Mucosa of rectum (tissue), 2 donors: ENCODE results near the gene CCDC200.
"Not testable (repeated sequence)": the region's sequence is repeated elsewhere in the genome, so short reads cannot be mapped to it uniquely, and the experiment has no call there.

Experiments used
- H3K27ac ChIP-seq, 2 donors: one replicate each; pipeline ENCODE4 v1.7.0; 2013; ENCODE audit warnings: inconsistent platforms in 2 of 2, low read depth in 2 of 2, low read length in 2 of 2
- H3K27me3 ChIP-seq, 2 donors: one replicate each; pipeline ENCODE4 v1.7.0; 2013; ENCODE audit warnings: low read length in 2 of 2; ENCODE audit not compliant: control insufficient read depth in 2 of 2, insufficient read depth in 2 of 2
- H3K36me3 ChIP-seq, 2 donors: one replicate each; pipeline ENCODE4 v1.7.0; 2013; ENCODE audit warnings: low read length in 2 of 2; ENCODE audit not compliant: control insufficient read depth in 2 of 2, insufficient read depth in 2 of 2
- H3K4me1 ChIP-seq, 2 donors: one replicate each; pipeline ENCODE4 v1.7.0; 2013; ENCODE audit warnings: low read length in 2 of 2, mild to moderate bottlenecking in 1 of 2; ENCODE audit not compliant: control insufficient read depth in 2 of 2, insufficient read depth in 2 of 2
- H3K4me3 ChIP-seq, 2 donors: one replicate each; pipeline ENCODE4 v1.7.0; 2013; ENCODE audit warnings: low read length in 2 of 2
- H3K9ac ChIP-seq, 2 donors: one replicate each; pipeline ENCODE4 v1.7.0; 2013; ENCODE audit warnings: low read length in 2 of 2, low read depth in 1 of 2, mild to moderate bottlenecking in 1 of 2
- H3K9me3 ChIP-seq, 2 donors: one replicate each; pipeline ENCODE4 v1.7.0; 2013; ENCODE audit warnings: low read length in 2 of 2; ENCODE audit not compliant: control insufficient read depth in 2 of 2
- donor health status: healthy.
- donor health status: Normal muscosa, but diverticular disease.

CCDC200 gene

DNA sequence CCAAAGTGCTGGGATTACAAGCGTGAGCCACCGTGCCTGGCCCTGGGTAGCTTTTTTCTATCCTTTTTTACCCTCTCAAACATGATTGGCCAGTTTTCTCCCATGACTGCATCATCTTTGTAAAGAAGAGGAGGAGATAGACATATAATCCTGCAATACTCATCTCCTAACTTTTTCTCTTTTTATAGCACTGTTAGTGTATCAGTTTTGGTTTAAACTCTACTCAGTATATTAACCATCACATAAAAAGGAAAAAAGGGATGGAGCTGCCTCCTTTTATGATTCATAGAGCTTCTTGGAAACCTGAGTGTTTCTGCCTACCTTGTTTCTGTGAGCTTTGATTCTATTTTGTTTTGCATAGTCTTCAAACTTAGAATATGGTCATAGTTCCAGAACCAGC, 28.8 kb downstream of the CCDC200 start:
- H3K36me3 ChIP-seq, result peaks cover 61 to 77% of the 10 kb centered on the region in 2 donors
- H3K9me3 ChIP-seq, result no peaks in the 10 kb centered on the region
- H3K27me3 ChIP-seq, result no peaks in the 10 kb centered on the region
- H3K27ac ChIP-seq, result no peak overlapping the region
- H3K9ac ChIP-seq, result no peak overlapping the region
- H3K4me3 ChIP-seq, result no peak overlapping the region
- no peaks in the 10 kb centered on the region for H3K4me1 ChIP-seq

DNA sequence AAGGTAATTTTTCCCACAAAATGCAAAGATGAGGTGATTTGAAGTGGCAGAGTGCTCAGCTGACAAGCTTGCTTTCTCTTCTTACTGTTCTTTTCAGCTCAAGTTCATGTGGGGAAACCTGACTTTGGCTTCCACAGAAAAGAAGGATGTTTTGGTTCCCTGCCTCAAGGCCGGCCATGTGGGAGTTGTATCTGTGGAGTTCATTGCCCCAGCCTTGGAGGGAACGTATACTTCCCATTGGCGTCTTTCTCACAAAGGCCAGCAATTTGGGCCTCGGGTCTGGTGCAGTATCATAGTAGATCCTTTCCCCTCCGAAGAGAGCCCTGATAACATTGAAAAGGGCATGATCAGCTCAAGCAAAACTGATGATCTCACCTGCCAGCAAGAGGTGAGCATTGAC, 35.2 kb downstream of the CCDC200 start:
- no peak overlapping the region for H3K9ac ChIP-seq
- H3K4me1 ChIP-seq, result no peaks in the 10 kb centered on the region
- no peak overlapping the region for H3K4me3 ChIP-seq
- no peaks in the 10 kb centered on the region for H3K27me3 ChIP-seq
- H3K9me3 ChIP-seq, result no peaks in the 10 kb centered on the region
- peaks cover 74 to 80% of the 10 kb centered on the region in 2 donors for H3K36me3 ChIP-seq
- H3K27ac ChIP-seq, result no peak overlapping the region

DNA sequence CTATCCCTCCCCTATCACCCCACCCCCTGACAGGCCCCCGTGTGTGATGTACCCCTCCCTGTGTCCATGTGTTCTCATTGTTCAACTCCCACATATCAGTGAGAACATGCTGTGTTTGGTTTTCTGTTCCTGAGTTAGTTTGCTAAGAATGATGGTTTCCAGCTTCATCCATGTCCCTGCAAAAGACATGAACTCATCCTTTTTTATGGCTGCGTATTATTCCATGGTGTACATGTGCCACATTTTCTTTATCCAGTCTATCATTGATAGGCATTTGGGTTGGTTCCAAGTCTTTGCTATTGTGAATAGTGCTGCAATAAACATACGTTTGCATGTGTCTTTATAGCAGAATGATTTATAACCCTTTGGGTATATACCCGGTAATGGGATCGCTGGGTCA, 41.8 kb downstream of the CCDC200 start:
- not testable (repeated sequence) for H3K4me3 ChIP-seq, H3K4me1 ChIP-seq, H3K27ac ChIP-seq, H3K9me3 ChIP-seq, H3K27me3 ChIP-seq, H3K9ac ChIP-seq
- peaks cover 41 to 52% of the 10 kb centered on the region in 2 donors for H3K36me3 ChIP-seq

DNA sequence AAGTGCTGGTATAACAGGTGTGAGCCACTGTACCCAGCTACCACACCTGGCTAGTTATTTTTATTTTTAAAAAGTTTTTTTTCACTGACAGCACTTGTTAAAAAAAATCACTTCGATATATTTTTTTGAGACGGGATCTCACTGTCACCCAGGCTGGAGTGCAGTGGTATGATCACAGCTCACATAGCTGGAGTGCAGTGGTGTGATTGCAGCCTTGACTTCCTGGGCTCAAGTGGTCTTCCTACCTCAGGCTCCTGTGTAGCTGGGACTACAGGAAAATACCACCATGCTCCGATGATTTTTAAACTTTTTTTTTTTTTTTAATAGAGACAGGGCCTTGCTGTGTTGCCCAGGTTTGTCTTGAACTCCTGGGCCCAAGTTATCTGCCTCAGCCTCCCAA, 44.5 kb downstream of the CCDC200 start:
- no peaks in the 10 kb centered on the region for H3K27me3 ChIP-seq
- H3K27ac ChIP-seq, result no peak overlapping the region
- H3K9me3 ChIP-seq, result no peaks in the 10 kb centered on the region
- H3K4me1 ChIP-seq, result no peaks in the 10 kb centered on the region
- no peak overlapping the region for H3K4me3 ChIP-seq
- peaks cover 35 to 47% of the 10 kb centered on the region in 2 donors for H3K36me3 ChIP-seq
- H3K9ac ChIP-seq, result no peak overlapping the region

DNA sequence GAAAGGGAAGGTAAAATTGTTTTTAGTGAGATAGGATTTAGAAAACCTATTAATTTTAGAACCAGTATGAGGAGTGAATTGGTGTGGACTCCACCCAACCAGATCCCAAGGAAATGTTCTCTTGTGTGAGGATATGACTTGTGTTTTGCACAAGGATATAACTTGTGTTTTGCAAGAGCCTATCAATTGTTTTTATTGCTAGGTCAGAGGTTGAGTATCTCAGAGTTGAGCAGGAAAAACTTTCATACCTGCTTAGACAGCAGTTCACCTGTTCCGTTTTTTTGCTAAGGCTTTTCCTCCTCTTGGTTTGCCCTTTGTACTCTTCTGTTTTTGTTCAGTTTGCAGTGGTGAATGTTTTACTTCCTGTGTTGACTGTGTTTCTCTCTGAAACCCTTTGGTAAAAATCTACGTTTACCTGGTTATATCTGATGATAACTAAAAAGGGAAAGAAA, 52.3 kb downstream of the CCDC200 start:
- Histone ChIP-seq H3K9ac (peak overlapping the region; percentile 58 to 63), H3K4me3 (peak overlapping the region; percentile 26 to 37), H3K27me3 (no peaks in the 10 kb centered on the region), H3K36me3 (peaks cover 27 to 38% of the 10 kb centered on the region in 2 donors), H3K9me3 (no peaks in the 10 kb centered on the region), H3K27ac (peak overlapping the region; percentile 80 to 92), H3K4me1 (peaks cover 26 to 47% of the 10 kb centered on the region in 2 donors)

DNA sequence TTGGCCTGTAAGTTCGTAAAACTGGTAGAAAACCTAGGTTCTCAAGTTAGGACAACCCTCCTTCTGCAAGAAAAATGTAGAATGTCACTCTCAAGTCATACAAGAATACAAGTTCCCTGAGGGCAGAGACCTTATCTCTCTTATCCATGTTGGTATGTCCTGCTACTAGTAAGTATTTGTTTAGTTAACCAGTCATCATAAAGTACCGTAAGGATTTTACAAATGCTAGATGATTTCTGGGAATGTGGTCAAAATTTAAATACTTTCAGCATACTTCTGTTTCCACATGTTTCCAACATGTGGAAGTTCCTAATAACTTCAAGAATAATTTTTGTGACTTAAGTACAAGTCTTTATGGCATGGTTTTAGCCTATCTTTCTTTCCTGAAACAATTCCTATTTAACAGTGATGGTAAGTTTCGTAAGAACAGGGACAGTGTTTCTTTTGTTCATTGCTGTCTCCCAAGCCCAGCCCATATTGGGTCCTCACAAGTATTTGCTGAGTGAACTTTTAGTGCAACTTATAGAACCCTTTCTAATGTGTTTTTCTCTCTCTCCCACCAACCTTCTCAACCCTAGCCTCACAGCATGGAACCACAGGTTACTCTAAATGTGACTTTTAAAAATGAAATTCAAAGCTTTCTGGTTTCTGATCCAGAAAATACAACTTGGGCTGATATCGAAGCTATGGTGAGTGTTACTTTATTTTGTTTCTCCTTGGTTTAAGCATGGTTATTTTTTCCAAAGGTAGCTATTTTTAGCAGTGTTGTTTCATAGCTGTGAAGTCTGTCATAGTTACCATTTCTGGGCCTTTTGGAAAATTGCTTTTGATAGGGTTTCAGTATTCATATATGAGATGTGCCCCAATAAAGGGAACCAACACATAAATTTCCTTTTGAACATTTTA, 53.0 kb downstream of the CCDC200 start:
- Histone ChIP-seq H3K9ac (peak overlapping the region; percentile 34 to 58), H3K4me3 (peak overlapping the region; percentile 26 to 37), H3K4me1 (peaks cover 26 to 47% of the 10 kb centered on the region in 2 donors), H3K27ac (peak overlapping the region; percentile 80 to 92), H3K36me3 (peaks cover 22 to 33% of the 10 kb centered on the region in 2 donors), H3K9me3 (no peaks in the 10 kb centered on the region), H3K27me3 (no peaks in the 10 kb centered on the region)

DNA sequence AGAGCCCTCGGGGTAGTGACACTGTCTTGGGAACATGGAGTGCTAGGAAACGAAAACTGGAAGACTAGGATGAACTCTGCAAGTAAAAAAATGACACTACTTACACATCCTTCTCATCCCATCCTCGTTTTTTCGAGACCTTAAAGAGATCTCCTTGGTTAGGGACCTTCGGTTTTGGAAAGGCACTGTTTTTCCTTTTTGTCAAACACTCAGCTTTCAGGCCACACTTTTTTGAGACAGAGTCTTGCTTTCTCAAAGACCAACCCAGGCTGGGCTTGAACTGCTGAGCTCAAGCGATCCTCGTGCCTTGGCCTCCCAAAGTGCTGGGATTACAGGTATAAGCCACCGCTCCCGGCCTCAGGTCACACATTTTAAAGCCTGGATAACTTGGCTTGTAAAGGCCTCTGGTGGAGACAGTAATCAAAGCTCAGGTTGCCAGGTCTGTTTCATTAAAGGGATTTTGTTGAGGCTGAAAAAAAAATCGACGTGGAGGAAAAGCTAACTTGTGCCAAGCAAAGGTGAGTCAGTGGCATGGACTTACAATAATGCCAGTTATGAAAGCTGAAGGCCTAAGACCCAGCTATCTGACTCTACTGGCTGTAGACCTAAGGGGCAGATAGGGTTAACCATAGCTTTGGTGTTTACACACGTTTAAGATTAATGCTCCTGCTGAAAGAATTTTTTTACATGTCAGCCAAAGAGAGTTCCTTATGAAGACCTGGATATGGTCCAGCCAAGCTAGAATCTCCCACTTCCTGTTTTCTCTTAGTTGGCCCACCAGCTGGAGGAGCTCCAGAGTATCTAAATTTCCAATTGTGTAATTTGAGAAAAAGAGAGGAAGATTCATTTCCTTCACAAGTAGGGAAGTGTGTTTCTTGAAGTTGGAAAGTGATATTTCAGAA, 56.6 kb downstream of the CCDC200 start:
- peak overlapping the region; percentile 87 to 93 for H3K4me3 ChIP-seq
- H3K27ac ChIP-seq, result peak overlapping the region; percentile 97 to 98
- peaks cover 33 to 54% of the 10 kb centered on the region in 2 donors for H3K4me1 ChIP-seq
- H3K9ac ChIP-seq, result peak overlapping the region; percentile 98 to 99
- no peaks in the 10 kb centered on the region for H3K27me3 ChIP-seq
- H3K36me3 ChIP-seq, result no peaks in the 10 kb centered on the region
- no peaks in the 10 kb centered on the region for H3K9me3 ChIP-seq
